K562 (cell line): ENCODE data around the gene ANKRD31.

ENCODE experiments used
- ARID3A ChIP-seq: IDR thresholded peaks from 2 replicates; pipeline ENCODE4 v1.6.1; 2012; ENCODE audit warnings: low read depth, low read length, improper control_type of control experiment, borderline replicate concordance
- ATF2 ChIP-seq: sonication (generic); formaldehyde crosslinking; IDR thresholded peaks from 2 replicates; pipeline ENCODE4 v1.8.1; 2022; ENCODE audit warnings: missing genetic modification reagents
- CEBPB ChIP-seq: fragments of 450-650 bp; IDR thresholded peaks from 2 replicates; pipeline ENCODE4 v1.6.1; 2016; ENCODE audit warnings: missing genetic modification characterization, missing compliant biosample characterization
- CTCF ChIP-seq, 3 experiments: IDR thresholded peaks in 2 of 3; conservative IDR thresholded peaks in 1 of 3; 2 replicates each; pipeline ENCODE4 v1.5.1; 2011 to 2012; ENCODE audit warnings: low read length in 3 of 3, mild to moderate bottlenecking in 3 of 3, control low read depth in 2 of 3, improper control_type of control experiment in 1 of 3, inconsistent platforms in 1 of 3, low read depth in 1 of 3, mixed read lengths in 1 of 3, moderate library complexity in 1 of 3; ENCODE audit not compliant: insufficient read depth in 2 of 3
- ESRRA ChIP-seq: fragments of 450-650 bp; IDR thresholded peaks from 2 replicates; pipeline ENCODE4 v1.6.1; 2014; ENCODE audit warnings: low read depth, mild to moderate bottlenecking, moderate library complexity, borderline replicate concordance
- ETV6 ChIP-seq, 3 experiments: fragments of 150-350 bp in 1 of 3; sonication (generic) in 1 of 3; formaldehyde crosslinking in 1 of 3; IDR thresholded peaks; 2 replicates each; pipeline versions ENCODE4 v1.6.1 to v1.8.0; 2014 to 2022; ENCODE audit warnings: borderline replicate concordance in 2 of 3, low read depth in 2 of 3, antibody characterized with exemption in 1 of 3, low read length in 1 of 3, mild to moderate bottlenecking in 1 of 3, missing genetic modification reagents in 1 of 3
- FOXO4 ChIP-seq: fragments of 450-650 bp; formaldehyde crosslinking; IDR thresholded peaks from 2 replicates; pipeline ENCODE4 v1.4.0; 2020; ENCODE audit warnings: mild to moderate bottlenecking, moderate library complexity
- GABPA ChIP-seq: fragments of 200-800 bp; sonication (Bioruptor generic); conservative IDR thresholded peaks from 2 replicates; pipeline ENCODE4 v1.6.1; 2016; ENCODE audit warnings: low read depth, missing genetic modification characterization, missing compliant biosample characterization
- POLR2A ChIP-seq: fragments of 450-650 bp; conservative IDR thresholded peaks from 2 replicates; pipeline ENCODE4 v1.6.1; 2016
- SP1 ChIP-seq: sonication (generic); formaldehyde crosslinking; IDR thresholded peaks from 2 replicates; pipeline ENCODE4 v1.8.1; 2022; ENCODE audit warnings: mild to moderate bottlenecking, missing genetic modification reagents
- ZFP30 ChIP-seq: fragments of 250-450 bp; sonication (Bioruptor Pico); IDR thresholded peaks from 2 replicates; pipeline ENCODE4 v1.8.0; 2022; ENCODE audit warnings: moderate library complexity, mild to moderate bottlenecking, inconsistent platforms, borderline replicate concordance
- ZZZ3 ChIP-seq: fragments of 450-650 bp; IDR thresholded peaks from 2 replicates; pipeline ENCODE4 v1.6.1; 2016; ENCODE audit warnings: antibody characterized with exemption, mild to moderate bottlenecking, moderate library complexity

GRCh38 chr5:75242067-75242466 lies 5.4 kb upstream of the ANKRD31 start:
- TF ChIP-seq ARID3A (no peak), ZZZ3 (no peak), GABPA (tag) (no peak), ETV6 (IDR thresholded peaks at IDR 0.05; ENCODE audit: borderline replicate concordance in 1 of 2, low read depth in 2 of 2, low read length in 1 of 2) (no peak), ETV6 (CRISPR knock-in tag; IDR thresholded peaks at IDR 0.05; ENCODE audit: borderline replicate concordance) (no peak), CTCF (IDR thresholded peaks at IDR 0.05 in 2 of 3, conservative IDR thresholded peaks at IDR 0.05 in 1 of 3; ENCODE audit: insufficient read depth in 2 of 3, low read depth in 1 of 3, low read length in 3 of 3) (no peak), ZFP30 (CRISPR knock-in tag) (no peak), ATF2 (CRISPR knock-in tag) (no peak), POLR2A (no peak), CEBPB (no peak), ESRRA (no peak), FOXO4 (CRISPR knock-in tag) (no peak), SP1 (CRISPR knock-in tag) (no peak)
